Activated naive CD4-positive, alpha-beta T cell treated with anti-CD3 and anti-CD28 coated beads for 36 hours (primary cell): ENCODE data around the gene SLC13A5. TPM values are rescaled to one million over a fixed set of nuclear protein-coding genes. Genes with fewer than 3 reads are reported as not detected.

Experiments used
- CTCF ChIA-PET: fragments of 350-600 bp; sonication (Branson Sonifier 250); formaldehyde crosslinking; loops from one replicate; lab custom pipeline; 2021; ENCODE audit warnings: antibody characterized with exemption; lab: Charles Lee
- DNase-seq: peaks from one replicate; pipeline ENCODE4 v3.0.0-alpha.2; 2020
- H3K27ac Mint-ChIP-seq: one replicate; pipeline ENCODE4 v1.8.0; 2021; ENCODE audit warnings: mild to moderate bottlenecking, mixed read lengths
- H3K27me3 Mint-ChIP-seq: one replicate; pipeline ENCODE4 v1.8.0; 2021; ENCODE audit warnings: low read depth, mixed read lengths
- H3K36me3 Mint-ChIP-seq: one replicate; pipeline ENCODE4 v1.8.0; 2021; ENCODE audit warnings: low read depth, mixed read lengths
- H3K4me1 Mint-ChIP-seq: one replicate; pipeline ENCODE4 v1.8.0; 2021; ENCODE audit warnings: low read depth, mixed read lengths
- H3K4me3 Mint-ChIP-seq: one replicate; pipeline ENCODE4 v1.8.0; 2021; ENCODE audit warnings: mild to moderate bottlenecking, moderate library complexity, mixed read lengths
- H3K9me3 Mint-ChIP-seq: one replicate; pipeline ENCODE4 v1.8.0; 2021; ENCODE audit warnings: mixed read lengths
- intact Hi-C: fragments of 100-400 bp; cut with micrococcal nuclease; formaldehyde crosslinking; loops from one replicate; pipeline ENCODE4 v1.15.1; 2023
- microRNA-seq: library from miRNA; unstranded; fragments of <30 nt; microRNA quantifications from one replicate; pipeline ENCODE4 v1.2.0, GENCODE V29; 2022; ENCODE audit warnings: borderline microRNAs expressed, borderline replicate concordance
- total RNA-seq, 2 experiments: library from RNA; stranded (reverse); gene quantifications; one replicate each; pipeline ENCODE4 v1.2.3, GENCODE V29; 2021

The SLC13A5 gene
- total RNA-seq, 2 experiments from 2014 or later: not detected

DNA sequence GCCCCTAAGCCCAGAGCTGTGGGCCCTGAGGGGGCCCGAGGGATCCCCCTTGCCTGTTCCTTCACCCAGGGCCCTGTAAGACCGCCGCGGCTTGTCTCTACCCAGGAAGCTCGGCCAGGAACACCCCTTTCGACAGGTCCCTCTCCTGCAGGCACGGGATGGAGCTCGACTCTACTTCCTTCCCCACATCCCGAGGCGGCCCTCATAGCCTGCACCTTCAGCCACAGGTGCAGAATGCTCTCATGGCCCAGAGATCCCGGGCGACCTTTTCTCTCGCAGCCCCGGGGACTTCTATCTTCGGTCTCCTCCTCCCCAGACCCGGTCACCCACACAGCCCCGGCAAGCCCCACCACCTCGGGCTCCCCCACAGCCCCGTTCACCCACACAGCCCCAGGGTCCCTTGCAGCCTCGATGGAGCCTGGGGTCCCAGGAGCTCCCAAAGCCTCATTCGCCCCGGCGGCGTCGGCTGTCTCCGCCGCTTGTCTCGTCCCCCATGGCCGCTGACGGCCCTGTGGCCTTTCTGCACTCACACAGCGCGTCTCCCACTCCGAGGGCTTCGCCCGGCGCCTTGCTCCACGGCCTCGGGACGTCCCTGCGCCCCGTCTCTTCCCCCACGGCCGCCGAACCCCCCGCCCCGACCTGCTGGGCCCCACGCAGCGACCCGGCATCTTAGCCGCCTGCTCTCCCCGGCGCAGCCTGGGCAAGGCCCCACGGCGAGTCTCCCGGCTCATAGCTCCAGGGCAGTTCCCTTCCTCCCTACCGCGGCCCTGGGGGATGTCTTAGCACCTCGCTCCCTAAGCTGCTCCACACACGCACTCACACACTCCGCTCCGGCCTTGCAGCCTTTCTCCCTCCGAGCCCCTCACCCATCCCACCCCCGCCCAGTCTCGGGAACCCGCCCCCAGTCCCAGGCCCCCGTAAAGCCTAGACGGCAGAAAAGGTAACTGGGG lies 73.3 kb downstream of the SLC13A5 start:
- Mint-ChIP-seq H3K4me1 (peaks cover 49% of the 10 kb centered on the region), H3K9me3 (no peaks in the 10 kb centered on the region), H3K27me3 (no peaks in the 10 kb centered on the region), H3K4me3 (peak overlapping the region; percentile 81), H3K36me3 (peaks cover 18% of the 10 kb centered on the region), H3K27ac (peak overlapping the region; percentile 97)
- intact Hi-C loops: loop anchor here (1.0 to 5.0 kb wide), 4 partner anchors 11 to 842 kb away; partner anchors contain the start of genes C17orf100, MED31, POLR2A and SLC35G6
- CTCF ChIA-PET: interaction anchor here (1.0 kb wide), 1 partner anchor 9 kb away, joined by 3 read pairs; no protein-coding TSS in a partner anchor
- peak; percentile 38 for DNase-seq

DNA sequence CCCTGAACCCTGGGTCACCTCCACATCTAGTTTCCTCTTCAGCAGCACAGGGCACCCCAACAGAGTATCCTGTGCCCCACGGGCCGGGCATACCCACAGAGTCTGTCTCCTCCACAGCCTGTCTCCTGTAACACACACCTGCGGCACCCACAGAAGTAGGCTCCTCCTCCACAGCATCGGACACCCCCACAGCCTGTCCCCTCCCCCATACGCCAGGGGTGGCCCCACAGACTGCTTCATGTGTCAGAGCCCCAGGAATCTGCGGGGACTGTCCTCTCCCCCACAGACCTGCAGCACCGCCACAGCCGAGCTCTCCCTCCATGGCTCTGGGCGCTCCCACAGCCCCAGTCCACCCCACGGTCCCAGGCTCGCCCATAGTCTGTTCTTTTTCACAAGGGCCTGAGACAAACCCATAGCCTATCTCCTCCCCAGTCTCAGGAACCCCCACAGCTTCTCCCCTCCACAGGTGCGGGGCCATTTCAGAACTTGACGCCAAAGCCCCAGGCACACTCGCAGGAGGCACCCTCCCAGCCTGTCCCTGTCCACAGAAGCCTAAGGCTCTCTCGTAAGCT lies 74.1 kb downstream of the SLC13A5 start:
- Mint-ChIP-seq H3K9me3 (no peaks in the 10 kb centered on the region), H3K36me3 (peaks cover 16% of the 10 kb centered on the region), H3K27me3 (no peaks in the 10 kb centered on the region), H3K27ac (no peak overlapping the region), H3K4me3 (peak overlapping the region; percentile 81), H3K4me1 (peaks cover 43% of the 10 kb centered on the region)
- intact Hi-C loops: no loop called here
- CTCF ChIA-PET: interaction anchor here (1.0 to 1.2 kb wide), 3 partner anchors 9 to 1200 kb away, joined by 3 read pairs; partner anchors contain the start of genes C17orf100, C1QBP and MED31
- DNase-seq: no peak

DNA sequence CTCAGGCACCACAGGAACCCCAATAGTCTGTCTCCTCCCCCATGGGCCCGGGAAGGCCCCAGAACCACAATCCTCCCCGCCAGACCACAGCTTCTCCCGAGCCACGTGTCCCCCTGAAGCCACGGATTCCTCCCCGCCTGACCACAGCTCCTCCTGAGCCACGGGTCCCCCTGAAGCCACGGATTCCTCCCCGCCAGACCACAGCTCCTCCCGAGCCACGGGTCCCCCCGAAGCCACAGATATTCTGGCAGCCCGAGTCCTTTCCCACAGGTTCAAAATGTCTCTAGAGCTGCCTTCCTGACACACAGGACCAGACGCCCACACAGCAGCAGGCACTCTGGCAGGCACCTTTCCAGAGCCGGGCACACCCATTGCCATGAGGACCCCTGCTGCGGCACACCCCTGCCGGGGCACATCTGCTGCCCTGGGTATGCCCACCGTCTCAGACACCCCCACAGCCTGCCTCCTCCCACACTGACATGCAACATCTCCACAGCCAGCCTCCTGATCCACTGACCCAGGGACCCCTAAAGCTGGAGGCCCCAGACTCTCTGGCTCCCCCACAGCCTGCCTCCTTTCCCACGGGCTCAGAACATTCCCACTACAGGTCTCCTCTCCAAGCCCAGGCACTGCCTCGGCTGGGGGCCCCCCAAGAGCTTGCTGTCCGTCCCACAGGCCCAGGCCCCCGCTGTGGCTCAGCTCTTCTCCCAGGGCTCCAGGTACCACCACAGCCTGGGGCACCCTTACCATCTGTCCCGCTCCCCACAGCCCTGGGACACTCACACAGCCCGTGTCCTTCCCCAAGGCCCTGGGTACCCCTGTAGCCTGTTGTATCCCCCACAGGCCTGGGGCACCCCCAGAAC lies 74.9 kb downstream of the SLC13A5 start:
- intact Hi-C loops: no loop called here
- peaks cover 17% of the 10 kb centered on the region for H3K36me3 Mint-ChIP-seq
- no peaks in the 10 kb centered on the region for H3K9me3 Mint-ChIP-seq
- DNase-seq: no peak
- H3K27ac Mint-ChIP-seq: no peak overlapping the region
- CTCF ChIA-PET: interaction anchor here (0.5 to 1.2 kb wide), 4 partner anchors 13 to 1199 kb away, joined by 3 to 4 read pairs (median 3); partner anchors contain the start of genes C17orf100, C1QBP and MED31
- H3K4me1 Mint-ChIP-seq: peaks cover 36% of the 10 kb centered on the region
- H3K27me3 Mint-ChIP-seq: no peaks in the 10 kb centered on the region
- peak overlapping the region; percentile 81 for H3K4me3 Mint-ChIP-seq

DNA sequence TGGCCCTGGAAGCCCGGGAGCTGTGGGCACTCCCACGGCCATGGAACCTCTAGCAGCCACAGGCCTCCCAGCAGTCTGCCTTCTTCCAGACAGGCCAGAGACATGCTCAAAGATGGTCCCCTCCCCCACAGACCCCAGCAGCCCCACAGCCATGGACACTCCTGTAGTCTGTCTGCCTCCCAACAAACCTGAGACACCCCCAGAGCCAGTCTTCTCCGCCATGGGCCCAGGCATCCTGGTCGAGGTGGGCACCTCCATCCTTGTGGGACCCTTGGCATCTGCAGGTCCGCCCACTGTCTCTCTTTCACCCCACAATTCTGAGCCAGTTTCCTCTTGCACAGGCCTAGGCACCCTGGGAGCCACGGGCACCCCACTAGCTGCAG lies 75.7 kb downstream of the SLC13A5 start:
- H3K36me3 Mint-ChIP-seq: peaks cover 20% of the 10 kb centered on the region
- H3K4me3 Mint-ChIP-seq: no peak overlapping the region
- no peak for DNase-seq
- H3K27ac Mint-ChIP-seq: no peak overlapping the region
- intact Hi-C loops: no loop called here
- H3K9me3 Mint-ChIP-seq: no peaks in the 10 kb centered on the region
- no peaks in the 10 kb centered on the region for H3K27me3 Mint-ChIP-seq
- CTCF ChIA-PET: interaction anchor here (0.5 to 1.0 kb wide), 2 partner anchors 156 to 367 kb away, joined by 3 to 4 read pairs; no protein-coding TSS in a partner anchor
- peaks cover 27% of the 10 kb centered on the region for H3K4me1 Mint-ChIP-seq

GRCh38 chr17:6636616-6637457 lies 76.3 kb downstream of the SLC13A5 start:
- H3K27me3 Mint-ChIP-seq: no peaks in the 10 kb centered on the region
- H3K4me3 Mint-ChIP-seq: no peak overlapping the region
- H3K36me3 Mint-ChIP-seq: peaks cover 22% of the 10 kb centered on the region
- intact Hi-C loops: no loop called here
- no peak overlapping the region for H3K27ac Mint-ChIP-seq
- peaks cover 21% of the 10 kb centered on the region for H3K4me1 Mint-ChIP-seq
- DNase-seq: no peak
- H3K9me3 Mint-ChIP-seq: no peaks in the 10 kb centered on the region
- CTCF ChIA-PET: no interaction called here

GRCh38 chr17:6636105-6636504 lies 77.1 kb downstream of the SLC13A5 start:
- CTCF ChIA-PET: interaction anchor here (1.2 kb wide), 1 partner anchor 163 kb away, joined by 5 read pairs; no protein-coding TSS in a partner anchor
- H3K27ac Mint-ChIP-seq: no peak overlapping the region
- peaks cover 18% of the 10 kb centered on the region for H3K4me1 Mint-ChIP-seq
- no peak overlapping the region for H3K4me3 Mint-ChIP-seq
- DNase-seq: no peak
- H3K27me3 Mint-ChIP-seq: no peaks in the 10 kb centered on the region
- no peaks in the 10 kb centered on the region for H3K9me3 Mint-ChIP-seq
- peaks cover 26% of the 10 kb centered on the region for H3K36me3 Mint-ChIP-seq
- intact Hi-C loops: no loop called here

Small RNAs within 50 kb of the gene (microRNA-seq; reads per million reads assigned to microRNA genes)
- not detected for gene MIR4520-1
- gene MIR4520-2: not detected

Other genes with a start within 250 kb of the SLC13A5 start
- gene PITPNM3, start 156.8 kb downstream of the SLC13A5 start, total RNA-seq: under 1 TPM; 0.38 to 0.67 TPM
- gene KIAA0753, start 72.7 kb downstream of the SLC13A5 start, total RNA-seq: 1 to 10 TPM; 7.7 to 8.1 TPM
- 10 to 100 TPM; 71.4 to 85.8 TPM for gene TXNDC17, start 72.3 kb downstream of the SLC13A5 start, total RNA-seq
- 10 to 100 TPM; 21.7 to 22.5 TPM for gene MED31, start 61.8 kb downstream of the SLC13A5 start, total RNA-seq
- gene C17orf100, start 61.6 kb downstream of the SLC13A5 start, total RNA-seq: 1 to 10 TPM in 1 of 2 experiments, under 1 TPM in 1; 0.99 to 1.2 TPM
- 10 to 100 TPM; 15.0 to 19.0 TPM for gene XAF1, start 42.7 kb upstream of the SLC13A5 start, total RNA-seq
- gene FBXO39, start 62.8 kb upstream of the SLC13A5 start, total RNA-seq: not detected
- not detected for gene TEKT1, start 118.4 kb upstream of the SLC13A5 start, total RNA-seq